Ectodermal cell (in vitro differentiated cells): Measurements from ENCODE around the gene SLC1A1.

ENCODE experiments used
- H3K27ac ChIP-seq: 2 replicates; pipeline ENCODE4 v1.7.0; 2013; ENCODE audit warnings: mild to moderate bottlenecking, low read depth, low read length; ENCODE audit not compliant: insufficient read depth, poor library complexity, severe bottlenecking
- H3K27me3 ChIP-seq: 2 replicates; pipeline ENCODE4 v1.7.0; 2013; ENCODE audit warnings: mild to moderate bottlenecking, low read length; ENCODE audit not compliant: insufficient read depth, control insufficient read depth, poor library complexity, severe bottlenecking
- H3K36me3 ChIP-seq: one replicate; pipeline ENCODE4 v1.7.0; 2013; ENCODE audit warnings: low read length; ENCODE audit not compliant: control insufficient read depth, insufficient read depth
- H3K4me1 ChIP-seq: one replicate; pipeline ENCODE4 v1.7.0; 2013; ENCODE audit warnings: low read length; ENCODE audit not compliant: control insufficient read depth, insufficient read depth
- H3K4me3 ChIP-seq: 2 replicates; pipeline ENCODE4 v1.7.0; 2013; ENCODE audit warnings: low read depth, low read length, control low read depth; ENCODE audit not compliant: insufficient read depth
- H3K9me3 ChIP-seq: 2 replicates; pipeline ENCODE4 v1.7.0; 2013; ENCODE audit warnings: mild to moderate bottlenecking, low read length, moderate library complexity; ENCODE audit not compliant: control insufficient read depth
- WGBS, 2 experiments: methylation state at CpG; one replicate each; pipeline ENCODE4 v1.1.7; 2013; ENCODE audit warnings: missing lambda C conversion rate in 2 of 2; 5-methylcytosine and 5-hydroxymethylcytosine counted together

Gene SLC1A1

GRCh38 chr9:4550777-4551484 is 60.7 kb downstream of the SLC1A1 start:
- H3K4me1 ChIP-seq = no peaks in the 10 kb centered on the region
- no peaks in the 10 kb centered on the region for H3K27me3 ChIP-seq
- 93% methylated on average over 4 of the region's 4 CpGs for WGBS, 2 experiments
- no peak overlapping the region for H3K27ac ChIP-seq
- H3K9me3 ChIP-seq = no peaks in the 10 kb centered on the region
- no peak overlapping the region for H3K4me3 ChIP-seq
- no peaks in the 10 kb centered on the region for H3K36me3 ChIP-seq

DNA sequence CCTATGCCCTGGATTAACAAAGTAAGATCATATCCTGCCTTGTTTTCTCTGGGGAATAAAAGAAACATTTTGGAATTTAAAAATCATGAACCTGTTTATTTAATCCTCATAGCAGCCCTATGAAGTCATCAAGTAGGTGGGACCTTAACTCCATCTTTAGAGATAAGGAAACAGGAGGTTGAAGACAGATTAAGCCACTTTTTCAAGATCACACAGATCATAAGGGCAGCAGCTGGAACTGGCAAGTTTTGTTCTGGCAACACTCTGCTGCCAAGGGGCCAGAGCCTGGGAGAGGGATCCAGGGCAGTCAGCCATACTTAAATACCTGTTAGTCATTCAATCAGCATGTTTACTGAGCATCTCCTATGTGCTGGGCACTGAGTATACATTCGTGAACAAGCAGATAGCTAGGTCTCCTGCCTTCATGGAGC is 63.7 kb downstream of the SLC1A1 start:
- no peaks in the 10 kb centered on the region for H3K9me3 ChIP-seq
- no peaks in the 10 kb centered on the region for H3K27me3 ChIP-seq
- H3K36me3 ChIP-seq = no peaks in the 10 kb centered on the region
- WGBS, 2 experiments = 88 to 94% methylated on average over 1 of the region's 1 CpG
- no peak overlapping the region for H3K27ac ChIP-seq
- H3K4me3 ChIP-seq = no peak overlapping the region
- no peaks in the 10 kb centered on the region for H3K4me1 ChIP-seq

- no peaks in the 10 kb centered on the region for H3K36me3 ChIP-seq
- no peak overlapping the region for H3K4me3 ChIP-seq
- no peak overlapping the region for H3K27ac ChIP-seq
- 59 to 69% methylated on average over 2 of the region's 2 CpGs for WGBS, 2 experiments
- no peaks in the 10 kb centered on the region for H3K4me1 ChIP-seq
- H3K27me3 ChIP-seq = no peaks in the 10 kb centered on the region
- no peaks in the 10 kb centered on the region for H3K9me3 ChIP-seq
Observed at GRCh38 chr9:4555236-4555635, 65.0 kb downstream of the SLC1A1 start.

DNA sequence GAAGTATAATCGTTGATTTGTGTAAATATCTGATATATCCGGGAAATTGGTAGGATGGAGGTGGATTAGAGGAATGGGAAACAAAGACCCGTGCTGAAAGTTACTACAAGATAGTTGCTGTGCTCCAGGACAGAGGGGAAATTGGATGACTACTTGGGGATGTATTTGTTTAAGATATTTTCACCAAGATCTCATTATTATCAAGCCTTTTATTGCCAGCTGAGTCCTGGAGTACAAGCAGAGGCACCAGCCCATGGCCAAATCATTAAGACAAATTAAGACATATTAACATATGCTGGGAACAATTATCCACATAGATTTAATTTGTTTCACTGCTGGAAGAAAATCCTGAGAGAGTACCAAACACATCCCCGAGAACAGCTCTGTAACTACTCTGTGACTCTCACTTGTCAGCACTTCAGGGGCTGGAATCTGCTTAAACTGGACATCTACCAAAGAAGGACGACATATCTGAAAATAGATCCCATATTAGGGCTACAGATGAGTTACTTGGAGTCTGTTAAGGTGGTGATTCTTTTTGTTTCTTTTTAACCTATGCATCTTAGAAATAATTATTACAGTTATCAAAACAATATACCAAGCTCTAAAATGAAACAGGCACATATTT is 68.2 kb downstream of the SLC1A1 start:
- Histone ChIP-seq H3K9me3 (no peaks in the 10 kb centered on the region), H3K4me1 (no peaks in the 10 kb centered on the region), H3K36me3 (no peaks in the 10 kb centered on the region), H3K27me3 (no peaks in the 10 kb centered on the region), H3K27ac (no peak overlapping the region), H3K4me3 (no peak overlapping the region)
- WGBS, 2 experiments = 92 to 93% methylated on average over 4 to 5 of the region's 5 CpGs

DNA sequence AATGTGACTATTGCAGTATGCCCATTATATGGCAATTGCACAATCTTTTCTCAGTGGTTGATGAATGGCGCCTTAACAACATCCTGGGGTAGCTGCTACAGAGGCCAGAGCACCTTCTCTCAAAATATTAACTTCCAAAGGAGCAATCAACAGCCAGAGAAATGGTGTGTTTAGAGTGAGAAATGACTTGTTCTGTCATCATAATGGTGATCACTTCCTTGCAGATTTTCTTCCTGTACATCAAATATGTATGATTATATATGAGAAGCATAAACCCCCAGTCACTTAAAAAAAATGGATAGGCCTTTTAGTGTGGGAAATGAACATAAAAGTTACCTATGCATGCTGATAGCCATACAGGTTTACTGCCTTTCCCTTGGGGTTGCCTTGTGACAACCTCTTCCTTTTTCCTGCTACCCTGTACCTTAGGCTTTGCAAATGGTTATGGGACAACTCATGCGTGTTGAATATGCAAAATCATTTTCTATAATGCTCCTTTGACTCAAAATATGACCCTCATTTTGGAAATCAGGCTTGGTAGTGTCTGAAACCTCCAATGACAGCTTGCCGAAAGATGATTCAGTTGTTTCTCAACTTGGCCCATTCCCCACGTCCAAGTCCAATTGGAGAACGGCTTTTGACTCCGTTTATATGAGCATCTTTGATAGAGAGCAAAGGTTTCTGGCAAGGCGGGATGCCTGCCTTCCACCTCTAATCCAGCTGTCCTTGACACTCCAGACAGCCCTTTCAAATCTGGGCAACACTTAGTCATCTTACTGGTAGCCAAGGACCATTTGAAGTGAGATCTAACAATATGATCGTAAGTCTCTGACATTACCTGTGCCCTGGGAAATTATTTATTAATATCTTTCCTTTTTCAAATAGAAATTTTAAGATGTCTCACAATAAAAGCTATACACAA is 69.3 kb downstream of the SLC1A1 start:
- H3K4me1 ChIP-seq = no peaks in the 10 kb centered on the region
- WGBS, 2 experiments = 67 to 73% methylated on average over 7 to 8 of the region's 8 CpGs
- H3K27ac ChIP-seq = no peak overlapping the region
- no peaks in the 10 kb centered on the region for H3K9me3 ChIP-seq
- no peaks in the 10 kb centered on the region for H3K27me3 ChIP-seq
- H3K36me3 ChIP-seq = no peaks in the 10 kb centered on the region
- H3K4me3 ChIP-seq = no peak overlapping the region

GRCh38 chr9:4563105-4563504 is 72.8 kb downstream of the SLC1A1 start:
- Histone ChIP-seq H3K27ac (no peak overlapping the region), H3K4me3 (no peak overlapping the region), H3K36me3 (no peaks in the 10 kb centered on the region), H3K4me1 (no peaks in the 10 kb centered on the region), H3K27me3 (no peaks in the 10 kb centered on the region), H3K9me3 (no peaks in the 10 kb centered on the region)
- WGBS, 2 experiments = 68 to 76% methylated on average over 2 of the region's 2 CpGs

DNA sequence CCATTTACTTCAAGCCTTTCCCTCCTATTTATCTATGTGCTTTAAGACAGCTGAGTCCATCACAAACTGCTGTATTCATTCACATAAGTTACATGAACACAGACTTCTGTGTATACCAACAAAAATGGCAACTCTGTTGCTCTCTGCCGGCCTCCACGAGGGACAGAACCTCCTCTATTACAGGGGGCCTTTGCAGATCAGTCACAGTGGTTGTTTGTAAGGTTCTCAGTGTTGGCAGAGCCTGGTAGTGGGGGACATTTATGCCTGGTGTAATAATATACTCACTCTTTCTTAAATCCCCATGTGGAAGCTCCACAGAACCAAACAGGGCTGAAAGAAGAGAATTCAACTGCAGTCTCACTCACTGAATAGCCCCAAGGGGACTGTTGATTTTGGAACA is 76.5 kb downstream of the SLC1A1 start:
- H3K27me3 ChIP-seq = no peaks in the 10 kb centered on the region
- no peak overlapping the region for H3K4me3 ChIP-seq
- H3K36me3 ChIP-seq = no peaks in the 10 kb centered on the region
- H3K9me3 ChIP-seq = no peaks in the 10 kb centered on the region
- H3K4me1 ChIP-seq = no peaks in the 10 kb centered on the region
- H3K27ac ChIP-seq = no peak overlapping the region
- 90 to 100% methylated on average over 2 of the region's 2 CpGs for WGBS, 2 experiments

GRCh38 chr9:4567601-4568000 is 77.3 kb downstream of the SLC1A1 start:
- no peaks in the 10 kb centered on the region for H3K36me3 ChIP-seq
- H3K4me1 ChIP-seq = no peaks in the 10 kb centered on the region
- H3K9me3 ChIP-seq = no peaks in the 10 kb centered on the region
- no peak overlapping the region for H3K4me3 ChIP-seq
- H3K27ac ChIP-seq = no peak overlapping the region
- 93 to 94% methylated on average over 8 of the region's 8 CpGs for WGBS, 2 experiments
- H3K27me3 ChIP-seq = no peaks in the 10 kb centered on the region

- H3K4me1 ChIP-seq = no peaks in the 10 kb centered on the region
- H3K27ac ChIP-seq = no peak overlapping the region
- H3K27me3 ChIP-seq = no peaks in the 10 kb centered on the region
- no peaks in the 10 kb centered on the region for H3K36me3 ChIP-seq
- no peak overlapping the region for H3K4me3 ChIP-seq
- no peaks in the 10 kb centered on the region for H3K9me3 ChIP-seq
Observed at GRCh38 chr9:4569101-4569500, 78.8 kb downstream of the SLC1A1 start.

DNA sequence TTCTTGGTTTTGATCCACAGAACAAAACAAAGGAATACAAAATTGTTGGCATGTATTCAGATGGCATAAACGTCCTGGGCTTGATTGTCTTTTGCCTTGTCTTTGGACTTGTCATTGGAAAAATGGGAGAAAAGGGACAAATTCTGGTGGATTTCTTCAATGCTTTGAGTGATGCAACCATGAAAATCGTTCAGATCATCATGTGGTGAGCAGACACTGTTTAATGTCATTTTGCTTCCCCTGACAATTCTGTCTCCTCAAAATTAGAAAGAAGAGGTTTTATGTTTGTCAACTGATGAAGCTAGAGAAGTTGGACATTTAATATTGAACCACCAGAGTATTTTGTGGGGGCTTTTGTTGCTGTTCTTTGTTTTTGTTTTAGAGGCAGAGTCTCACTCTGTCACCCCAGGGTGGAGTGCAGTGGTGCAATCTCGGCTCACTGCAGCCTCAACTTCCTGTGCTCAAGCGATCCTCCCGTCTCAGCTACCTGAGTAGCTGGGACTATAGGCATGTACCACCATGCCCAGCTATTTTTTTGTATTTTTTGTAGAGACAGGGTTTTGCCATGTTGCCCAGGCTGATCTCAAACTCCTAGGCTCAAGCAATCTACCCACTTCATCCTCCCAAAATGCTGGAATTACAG is 82.0 kb downstream of the SLC1A1 start:
- WGBS, 2 experiments = 90 to 91% methylated on average over 5 of the region's 5 CpGs
- Histone ChIP-seq H3K27ac (no peak overlapping the region), H3K4me1 (no peaks in the 10 kb centered on the region), H3K9me3 (no peaks in the 10 kb centered on the region), H3K36me3 (no peaks in the 10 kb centered on the region), H3K27me3 (no peaks in the 10 kb centered on the region), H3K4me3 (no peak overlapping the region)
